ENCODE data around the gene GTF3A.

Gene GTF3A

DNA sequence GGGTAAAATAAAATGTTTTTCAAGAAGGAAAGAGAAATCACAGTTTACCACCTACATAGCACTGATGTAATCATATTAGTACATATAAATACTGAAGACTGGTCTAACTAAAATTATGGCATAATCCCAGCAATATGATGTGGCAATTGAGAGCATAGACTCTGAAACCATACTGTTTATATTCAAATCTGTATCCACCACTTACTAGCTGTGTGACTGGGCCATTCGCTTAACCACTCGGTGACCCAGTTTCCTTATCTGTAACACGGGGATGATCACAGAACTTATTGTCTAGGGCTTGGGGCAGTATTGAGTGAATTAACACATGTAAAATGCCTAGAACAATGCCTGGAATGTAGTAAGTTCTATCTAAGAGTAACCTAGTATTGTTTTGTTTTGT, 13.1 kb upstream of the GTF3A start:
- Histone ChIP-seq H2AFZ (ENCODE audit: insufficient read depth, low read length, poor library complexity) (no peak overlapping the region), H3K14ac (ENCODE audit: low read length) (no peak overlapping the region), H3K27ac (ENCODE audit: low read depth, low read length) (no peak overlapping the region), H2BK12ac (ENCODE audit: low read length) (no peak overlapping the region), H2AK5ac (ENCODE audit: low read length) (no peak overlapping the region), H3K18ac (ENCODE audit: low read length) (no peak overlapping the region), H3K9me3 (ENCODE audit: insufficient read depth, low read depth, low read length) (no peaks in the 10 kb centered on the region), H3K4ac (ENCODE audit: low read depth, low read length) (no peak overlapping the region), H3K23ac (ENCODE audit: low read length) (no peak overlapping the region), H3K79me1 (ENCODE audit: low read length) (no peaks in the 10 kb centered on the region), H3K36me3 (ENCODE audit: control insufficient read depth in 1 of 2, insufficient read depth in 2 of 2, low read length in 2 of 2) (no peaks in the 10 kb centered on the region), H3K4me3 (ENCODE audit: low read depth, low read length) (no peak overlapping the region), H4K8ac (ENCODE audit: low read depth, low read length) (no peak overlapping the region), H3K4me1 (ENCODE audit: control insufficient read depth in 1 of 2, insufficient read depth in 2 of 2, low read length in 2 of 2) (no peaks in the 10 kb centered on the region), H2BK120ac (ENCODE audit: insufficient read depth, low read length, poor library complexity) (no peak overlapping the region), H4K12ac (ENCODE audit: low read depth, low read length) (no peak overlapping the region), H3K9ac (ENCODE audit: low read length) (no peak overlapping the region), H3K4me2 (ENCODE audit: low read length) (no peak overlapping the region), H3K27me3 (ENCODE audit: insufficient read depth, low read length) (no peaks in the 10 kb centered on the region), H4K91ac (ENCODE audit: low read depth, low read length) (no peak overlapping the region), H2BK5ac (ENCODE audit: low read depth, low read length, poor library complexity) (no peak overlapping the region), H3K79me2 (ENCODE audit: control insufficient read depth, insufficient read depth, low read length, poor library complexity) (no peaks in the 10 kb centered on the region)
- WGBS (ENCODE audit: extremely low coverage, insufficient coverage, insufficient read length) = no CpG with 5 or more reads among the region's 3 CpGs
- no peak for DNase-seq

DNA sequence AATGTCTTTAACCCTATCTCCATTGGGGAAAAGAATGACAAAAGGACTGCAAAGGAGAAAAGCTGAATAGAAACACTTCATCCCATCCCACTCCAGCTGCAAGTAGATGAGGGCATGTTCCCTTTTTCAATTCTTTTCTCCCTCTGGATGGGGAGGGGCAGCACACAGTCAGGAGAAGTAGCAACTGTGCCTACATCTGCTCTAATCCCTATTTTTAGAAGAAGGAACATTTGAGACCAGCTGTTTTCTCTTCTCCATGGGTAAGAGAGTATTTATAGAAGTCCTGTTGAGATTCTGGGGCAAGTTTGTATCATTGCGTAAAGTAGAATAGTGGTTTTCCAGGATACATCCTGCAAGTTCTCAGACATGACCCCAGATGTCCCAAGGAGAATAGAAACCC, 9.3 kb upstream of the GTF3A start:
- Histone ChIP-seq H3K4me2 (ENCODE audit: low read length) (no peak overlapping the region), H3K79me1 (ENCODE audit: low read length) (no peaks in the 10 kb centered on the region), H2AK5ac (ENCODE audit: low read length) (no peak overlapping the region), H3K4ac (ENCODE audit: low read depth, low read length) (no peak overlapping the region), H4K12ac (ENCODE audit: low read depth, low read length) (no peak overlapping the region), H4K91ac (ENCODE audit: low read depth, low read length) (no peak overlapping the region), H3K4me1 (ENCODE audit: control insufficient read depth in 1 of 2, insufficient read depth in 2 of 2, low read length in 2 of 2) (no peaks in the 10 kb centered on the region), H2AFZ (ENCODE audit: insufficient read depth, low read length, poor library complexity) (no peak overlapping the region), H3K27me3 (ENCODE audit: insufficient read depth, low read length) (no peaks in the 10 kb centered on the region), H4K8ac (ENCODE audit: low read depth, low read length) (no peak overlapping the region), H3K23ac (ENCODE audit: low read length) (no peak overlapping the region), H3K14ac (ENCODE audit: low read length) (no peak overlapping the region), H3K79me2 (ENCODE audit: control insufficient read depth, insufficient read depth, low read length, poor library complexity) (no peaks in the 10 kb centered on the region), H3K9me3 (ENCODE audit: insufficient read depth, low read depth, low read length) (no peaks in the 10 kb centered on the region), H3K9ac (ENCODE audit: low read length) (no peak overlapping the region), H2BK120ac (ENCODE audit: insufficient read depth, low read length, poor library complexity) (no peak overlapping the region), H2BK12ac (ENCODE audit: low read length) (no peak overlapping the region), H3K4me3 (ENCODE audit: low read depth, low read length) (no peak overlapping the region), H3K18ac (ENCODE audit: low read length) (no peak overlapping the region), H3K27ac (ENCODE audit: low read depth, low read length) (no peak overlapping the region), H2BK5ac (ENCODE audit: low read depth, low read length, poor library complexity) (no peak overlapping the region), H3K36me3 (ENCODE audit: control insufficient read depth in 1 of 2, insufficient read depth in 2 of 2, low read length in 2 of 2) (no peaks in the 10 kb centered on the region)
- DNase-seq = no peak
- WGBS (ENCODE audit: extremely low coverage, insufficient coverage, insufficient read length) = no CpG with 5 or more reads among the region's 1 CpG

DNA sequence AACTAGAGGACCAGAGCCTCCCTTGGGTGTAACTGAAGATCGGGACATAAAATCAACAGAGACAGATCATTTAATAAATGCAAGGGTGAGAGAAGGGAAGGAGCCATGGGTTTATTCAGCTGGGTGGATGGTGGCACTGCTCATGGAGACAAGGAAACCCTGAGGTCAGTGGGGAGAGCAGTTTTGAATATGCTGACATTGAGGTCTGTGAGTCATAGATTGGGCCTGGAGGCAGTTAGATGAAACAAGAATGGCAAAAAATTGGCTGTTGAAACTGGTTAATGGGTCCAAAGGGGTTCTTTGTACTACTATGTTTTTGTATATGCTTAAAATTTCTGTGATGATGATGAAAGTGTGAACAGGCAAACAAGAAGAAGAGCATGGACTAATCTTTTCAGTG, 5.1 kb upstream of the GTF3A start:
- H3K4me3 ChIP-seq (ENCODE audit: low read depth, low read length) = no peak overlapping the region
- peaks cover 2% of the 10 kb centered on the region for H3K79me1 ChIP-seq (ENCODE audit: low read length)
- no peak overlapping the region for H2BK5ac ChIP-seq (ENCODE audit: low read depth, low read length, poor library complexity)
- no peak overlapping the region for H4K12ac ChIP-seq (ENCODE audit: low read depth, low read length)
- WGBS (ENCODE audit: extremely low coverage, insufficient coverage, insufficient read length) = no CpG with 5 or more reads among the region's 1 CpG
- H3K9ac ChIP-seq (ENCODE audit: low read length) = no peak overlapping the region
- H3K23ac ChIP-seq (ENCODE audit: low read length) = no peak overlapping the region
- no peaks in the 10 kb centered on the region for H3K9me3 ChIP-seq (ENCODE audit: insufficient read depth, low read depth, low read length)
- H3K27ac ChIP-seq (ENCODE audit: low read depth, low read length) = no peak overlapping the region
- no peak overlapping the region for H2AK5ac ChIP-seq (ENCODE audit: low read length)
- H4K91ac ChIP-seq (ENCODE audit: low read depth, low read length) = no peak overlapping the region
- no peaks in the 10 kb centered on the region for H3K27me3 ChIP-seq (ENCODE audit: insufficient read depth, low read length)
- H4K8ac ChIP-seq (ENCODE audit: low read depth, low read length) = no peak overlapping the region
- H3K14ac ChIP-seq (ENCODE audit: low read length) = no peak overlapping the region
- DNase-seq = no peak
- H2BK120ac ChIP-seq (ENCODE audit: insufficient read depth, low read length, poor library complexity) = no peak overlapping the region
- no peak overlapping the region for H2BK12ac ChIP-seq (ENCODE audit: low read length)
- H2AFZ ChIP-seq (ENCODE audit: insufficient read depth, low read length, poor library complexity) = no peak overlapping the region
- no peak overlapping the region for H3K4me2 ChIP-seq (ENCODE audit: low read length)
- no peaks in the 10 kb centered on the region for H3K79me2 ChIP-seq (ENCODE audit: control insufficient read depth, insufficient read depth, low read length, poor library complexity)
- H3K4me1 ChIP-seq (ENCODE audit: control insufficient read depth in 1 of 2, insufficient read depth in 2 of 2, low read length in 2 of 2) = no peaks in the 10 kb centered on the region
- H3K4ac ChIP-seq (ENCODE audit: low read depth, low read length) = no peak overlapping the region
- no peak overlapping the region for H3K18ac ChIP-seq (ENCODE audit: low read length)
- no peaks in the 10 kb centered on the region for H3K36me3 ChIP-seq (ENCODE audit: control insufficient read depth in 1 of 2, insufficient read depth in 2 of 2, low read length in 2 of 2)

DNA sequence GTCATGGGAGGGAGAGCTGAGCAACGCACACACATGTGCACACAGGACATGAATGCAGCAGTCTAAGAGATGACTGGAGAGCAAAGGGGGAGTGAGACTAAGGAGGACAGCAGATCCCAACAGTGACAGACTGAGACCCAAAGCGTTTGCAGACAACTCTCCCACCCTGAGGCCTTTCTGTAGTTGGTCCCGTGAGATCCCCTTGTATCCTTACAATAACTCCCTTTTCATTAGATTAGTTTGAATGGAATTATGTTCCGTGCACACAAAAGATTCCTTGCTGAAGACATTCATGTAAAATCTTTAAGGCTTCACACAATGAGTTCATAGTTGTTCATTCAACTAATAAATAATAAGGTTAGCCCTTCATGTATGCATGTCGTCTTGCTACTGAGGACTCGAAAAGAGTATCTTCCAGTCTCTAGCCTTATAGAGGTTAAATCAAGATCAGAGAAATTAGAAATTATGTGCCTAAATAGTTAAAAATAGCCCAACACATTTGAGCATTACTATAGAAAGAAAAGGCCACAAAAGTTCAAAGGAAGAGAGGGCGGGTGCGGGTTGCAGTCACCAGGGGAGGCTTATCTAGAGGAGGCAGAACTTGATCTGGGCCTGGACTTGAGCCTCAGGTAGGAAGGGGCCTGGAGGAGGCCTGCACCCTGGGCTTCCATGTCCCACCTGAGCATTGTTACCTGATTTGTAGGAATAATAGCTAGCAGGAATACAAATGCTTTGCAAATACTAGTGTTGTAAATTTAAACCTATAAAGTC, 3.1 kb upstream of the GTF3A start:
- no peak overlapping the region for H2BK120ac ChIP-seq (ENCODE audit: insufficient read depth, low read length, poor library complexity)
- H3K79me1 ChIP-seq (ENCODE audit: low read length) = peaks cover 6% of the 10 kb centered on the region
- peaks cover 9 to 15% of the 10 kb centered on the region in 2 experiments for H3K4me1 ChIP-seq (ENCODE audit: control insufficient read depth in 1 of 2, insufficient read depth in 2 of 2, low read length in 2 of 2)
- no peak overlapping the region for H3K4ac ChIP-seq (ENCODE audit: low read depth, low read length)
- H2AFZ ChIP-seq (ENCODE audit: insufficient read depth, low read length, poor library complexity) = no peak overlapping the region
- no peak overlapping the region for H3K14ac ChIP-seq (ENCODE audit: low read length)
- H3K18ac ChIP-seq (ENCODE audit: low read length) = no peak overlapping the region
- H3K79me2 ChIP-seq (ENCODE audit: control insufficient read depth, insufficient read depth, low read length, poor library complexity) = peaks cover 4% of the 10 kb centered on the region
- no peak overlapping the region for H2BK12ac ChIP-seq (ENCODE audit: low read length)
- no peak for DNase-seq
- H3K9ac ChIP-seq (ENCODE audit: low read length) = no peak overlapping the region
- no peaks in the 10 kb centered on the region for H3K36me3 ChIP-seq (ENCODE audit: control insufficient read depth in 1 of 2, insufficient read depth in 2 of 2, low read length in 2 of 2)
- H4K8ac ChIP-seq (ENCODE audit: low read depth, low read length) = no peak overlapping the region
- no peak overlapping the region for H2BK5ac ChIP-seq (ENCODE audit: low read depth, low read length, poor library complexity)
- H3K4me3 ChIP-seq (ENCODE audit: low read depth, low read length) = no peak overlapping the region
- no peak overlapping the region for H3K27ac ChIP-seq (ENCODE audit: low read depth, low read length)
- no peak overlapping the region for H4K91ac ChIP-seq (ENCODE audit: low read depth, low read length)
- no CpG with 5 or more reads among the region's 8 CpGs for WGBS (ENCODE audit: extremely low coverage, insufficient coverage, insufficient read length)
- H3K23ac ChIP-seq (ENCODE audit: low read length) = no peak overlapping the region
- no peak overlapping the region for H2AK5ac ChIP-seq (ENCODE audit: low read length)
- no peak overlapping the region for H4K12ac ChIP-seq (ENCODE audit: low read depth, low read length)
- no peak overlapping the region for H3K4me2 ChIP-seq (ENCODE audit: low read length)
- no peaks in the 10 kb centered on the region for H3K27me3 ChIP-seq (ENCODE audit: insufficient read depth, low read length)
- no peaks in the 10 kb centered on the region for H3K9me3 ChIP-seq (ENCODE audit: insufficient read depth, low read depth, low read length)

Data from trophoblast cell (in vitro differentiated cells and primary cell).